Measurements from ENCODE around the gene KRTAP5-10.
A peak's percentile ranks its signal among the peaks of the same experiment; 100 is the strongest.
"Not testable (repeated sequence)": the region's sequence is repeated elsewhere in the genome, so short reads cannot be mapped to it uniquely, and the experiment has no call there.

Gene KRTAP5-10

GRCh38 chr11:71572811-71573210, 7.4 kb downstream of the KRTAP5-10 start:
- DNase-seq, result no peak

- DNase-seq, result no peak
Measured at GRCh38 chr11:71574418-71574817, 9.1 kb downstream of the KRTAP5-10 start.

- no peak for DNase-seq
Measured at GRCh38 chr11:71575723-71576424, 10.5 kb downstream of the KRTAP5-10 start.

- not testable (repeated sequence) for DNase-seq
Measured at GRCh38 chr11:71576688-71577465, 11.5 kb downstream of the KRTAP5-10 start.

- DNase-seq, result no peak
Measured at GRCh38 chr11:71577469-71578004, 12.2 kb downstream of the KRTAP5-10 start.

- not testable (repeated sequence) for DNase-seq
Measured at GRCh38 chr11:71579513-71579912, 14.2 kb downstream of the KRTAP5-10 start.

- peak; percentile 6 to 49 for DNase-seq
Measured at GRCh38 chr11:71580057-71581003, 15.0 kb downstream of the KRTAP5-10 start.

- no peak for DNase-seq
Measured at GRCh38 chr11:71581826-71582225, 16.5 kb downstream of the KRTAP5-10 start.

- DNase-seq, result no peak
Measured at GRCh38 chr11:71582309-71582895, 17.0 kb downstream of the KRTAP5-10 start, which contains the start of gene KRTAP5-11. TSS of gene KRTAP5-11 (minus strand) at chr11:71582875. CDS start at chr11:71582837, 38 bp downstream.

- DNase-seq, result peak in 1 of 2 donors; percentile 23
Measured at GRCh38 chr11:71582969-71583368, 17.6 kb downstream of the KRTAP5-10 start.

GRCh38 chr11:71585673-71586072, 20.3 kb downstream of the KRTAP5-10 start:
- not testable (repeated sequence) for DNase-seq

GRCh38 chr11:71588314-71588713, 23.0 kb downstream of the KRTAP5-10 start:
- DNase-seq, result not testable (repeated sequence)

- not testable (repeated sequence) for DNase-seq
Measured at GRCh38 chr11:71588822-71589545, 23.6 kb downstream of the KRTAP5-10 start.

- not testable (repeated sequence) for DNase-seq
Measured at GRCh38 chr11:71589546-71589920, 24.2 kb downstream of the KRTAP5-10 start.

- not testable (repeated sequence) for DNase-seq
Measured at GRCh38 chr11:71603221-71603620, 37.9 kb downstream of the KRTAP5-10 start.

GRCh38 chr11:71604798-71605488, 39.6 kb downstream of the KRTAP5-10 start:
- DNase-seq, result not testable (repeated sequence)

GRCh38 chr11:71606853-71607519, 41.6 kb downstream of the KRTAP5-10 start:
- not testable (repeated sequence) for DNase-seq

- DNase-seq, result not testable (repeated sequence)
Measured at GRCh38 chr11:71607520-71608216, 42.3 kb downstream of the KRTAP5-10 start.

GRCh38 chr11:71608272-71608671, 42.9 kb downstream of the KRTAP5-10 start:
- not testable (repeated sequence) for DNase-seq
